Activated CD4-positive, alpha-beta T cell treated with anti-CD3 and anti-CD28 coated beads, Interleukin-2, amount 10 ng/mL, durations not matched to agents 7 days and 5 days (primary cell): ENCODE results near the gene PTGR3. TPM values are rescaled to one million over a fixed set of nuclear protein-coding genes. Genes with fewer than 3 reads are reported as not detected.

ENCODE experiments used
- CTCF ChIA-PET: fragments of 350-600 bp; sonication (Branson Sonifier 250); formaldehyde crosslinking; loops from one replicate; lab custom pipeline; 2021; ENCODE audit warnings: antibody characterized with exemption; lab: Charles Lee
- POLR2A ChIA-PET: fragments of 350-600 bp; sonication (Branson Sonifier 250); formaldehyde crosslinking; loops from one replicate; lab custom pipeline; 2021; ENCODE audit warnings: antibody characterized with exemption; lab: Charles Lee
- DNase-seq: peaks from one replicate; pipeline ENCODE4 v3.0.0-alpha.2; 2020
- H3K27ac Mint-ChIP-seq: one replicate; pipeline ENCODE4 v1.8.0; 2021; ENCODE audit warnings: mild to moderate bottlenecking, moderate library complexity, mixed read lengths
- H3K27me3 Mint-ChIP-seq: one replicate; pipeline ENCODE4 v1.8.0; 2021; ENCODE audit warnings: mixed read lengths
- H3K36me3 Mint-ChIP-seq: one replicate; pipeline ENCODE4 v1.8.0; 2021; ENCODE audit warnings: low read depth, mixed read lengths
- H3K4me1 Mint-ChIP-seq: one replicate; pipeline ENCODE4 v1.8.0; 2021; ENCODE audit warnings: mixed read lengths
- H3K4me3 Mint-ChIP-seq: one replicate; pipeline ENCODE4 v1.8.0; 2021; ENCODE audit warnings: mild to moderate bottlenecking, moderate library complexity, mixed read lengths
- H3K9me3 Mint-ChIP-seq: one replicate; pipeline ENCODE4 v1.8.0; 2021; ENCODE audit warnings: mixed read lengths
- total RNA-seq, 2 experiments: library from RNA; stranded (reverse); gene quantifications; one replicate each; pipeline ENCODE4 v1.2.3, GENCODE V29; 2021

The PTGR3 gene
- total RNA-seq, 2 experiments from 2014 or later, result 35.8 to 38.6 TPM

GRCh38 chr18:75247611-75248421 is 38.9 kb upstream of the PTGR3 start:
- peak; percentile 45 for DNase-seq
- Mint-ChIP-seq H3K4me3 (peak overlapping the region; percentile 82), H3K9me3 (no peaks in the 10 kb centered on the region), H3K36me3 (peaks cover 4% of the 10 kb centered on the region), H3K27ac (peak overlapping the region; percentile 95), H3K27me3 (no peaks in the 10 kb centered on the region), H3K4me1 (peaks cover 54% of the 10 kb centered on the region)
- POLR2A ChIA-PET, result no interaction called here
- CTCF ChIA-PET, result interaction anchor here (0.7 kb wide), 1 partner anchor 12 kb away, joined by 3 read pairs; no protein-coding TSS in a partner anchor

- peak; percentile 17 for DNase-seq
- Mint-ChIP-seq H3K4me3 (peak overlapping the region; percentile 82), H3K27me3 (no peaks in the 10 kb centered on the region), H3K4me1 (peaks cover 52% of the 10 kb centered on the region), H3K36me3 (peaks cover 4% of the 10 kb centered on the region), H3K9me3 (no peaks in the 10 kb centered on the region), H3K27ac (peak overlapping the region; percentile 95)
- ChIA-PET CTCF (interaction anchor here (0.7 to 0.9 kb wide), 2 partner anchors 588 to 754 kb away, joined by 3 read pairs; no protein-coding TSS in a partner anchor), POLR2A (interaction anchor here (1.0 kb wide), 1 partner anchor 11 kb away, joined by 3 read pairs; no protein-coding TSS in a partner anchor)
Observed at GRCh38 chr18:75246721-75247610, 38.0 kb upstream of the PTGR3 start.

GRCh38 chr18:75244351-75245313 is 35.7 kb upstream of the PTGR3 start:
- ChIA-PET CTCF (interaction anchor here (0.9 kb wide), 1 partner anchor 10 kb away, joined by 3 read pairs; no protein-coding TSS in a partner anchor), POLR2A (no interaction called here)
- H3K4me1 Mint-ChIP-seq, result peaks cover 46% of the 10 kb centered on the region
- peaks cover 3% of the 10 kb centered on the region for H3K36me3 Mint-ChIP-seq
- no peak overlapping the region for H3K4me3 Mint-ChIP-seq
- DNase-seq, result peak; percentile 31
- H3K27ac Mint-ChIP-seq, result peak overlapping the region; percentile 51
- no peaks in the 10 kb centered on the region for H3K9me3 Mint-ChIP-seq
- H3K27me3 Mint-ChIP-seq, result no peaks in the 10 kb centered on the region

GRCh38 chr18:75241705-75242104 is 32.8 kb upstream of the PTGR3 start:
- Mint-ChIP-seq H3K36me3 (peaks cover 9% of the 10 kb centered on the region), H3K4me3 (no peak overlapping the region), H3K27me3 (no peaks in the 10 kb centered on the region), H3K4me1 (peaks cover 21% of the 10 kb centered on the region), H3K9me3 (no peaks in the 10 kb centered on the region), H3K27ac (no peak overlapping the region)
- no peak for DNase-seq
- ChIA-PET CTCF (no interaction called here), POLR2A (no interaction called here)

- no peak overlapping the region for H3K4me3 Mint-ChIP-seq
- peaks cover 15% of the 10 kb centered on the region for H3K4me1 Mint-ChIP-seq
- no peak overlapping the region for H3K27ac Mint-ChIP-seq
- DNase-seq, result no peak
- POLR2A ChIA-PET, result no interaction called here
- H3K36me3 Mint-ChIP-seq, result peaks cover 9% of the 10 kb centered on the region
- no peaks in the 10 kb centered on the region for H3K9me3 Mint-ChIP-seq
- CTCF ChIA-PET, result no interaction called here
- no peaks in the 10 kb centered on the region for H3K27me3 Mint-ChIP-seq
Observed at GRCh38 chr18:75240433-75240832, 31.5 kb upstream of the PTGR3 start.

GRCh38 chr18:75238786-75239185 is 29.8 kb upstream of the PTGR3 start:
- POLR2A ChIA-PET, result no interaction called here
- H3K4me3 Mint-ChIP-seq, result no peak overlapping the region
- peaks cover 9% of the 10 kb centered on the region for H3K36me3 Mint-ChIP-seq
- no peak overlapping the region for H3K27ac Mint-ChIP-seq
- DNase-seq, result no peak
- CTCF ChIA-PET, result no interaction called here
- H3K4me1 Mint-ChIP-seq, result peaks cover 9% of the 10 kb centered on the region
- no peaks in the 10 kb centered on the region for H3K27me3 Mint-ChIP-seq
- no peaks in the 10 kb centered on the region for H3K9me3 Mint-ChIP-seq

GRCh38 chr18:75238100-75238499 is 29.2 kb upstream of the PTGR3 start:
- H3K4me1 Mint-ChIP-seq, result peaks cover 9% of the 10 kb centered on the region
- H3K9me3 Mint-ChIP-seq, result no peaks in the 10 kb centered on the region
- H3K27ac Mint-ChIP-seq, result no peak overlapping the region
- ChIA-PET POLR2A (no interaction called here), CTCF (no interaction called here)
- H3K4me3 Mint-ChIP-seq, result no peak overlapping the region
- peaks cover 9% of the 10 kb centered on the region for H3K36me3 Mint-ChIP-seq
- no peak for DNase-seq
- H3K27me3 Mint-ChIP-seq, result no peaks in the 10 kb centered on the region

GRCh38 chr18:75235896-75236295 is 27.0 kb upstream of the PTGR3 start:
- Mint-ChIP-seq H3K27ac (no peak overlapping the region), H3K36me3 (peaks cover 9% of the 10 kb centered on the region), H3K4me3 (no peak overlapping the region), H3K9me3 (no peaks in the 10 kb centered on the region), H3K27me3 (no peaks in the 10 kb centered on the region), H3K4me1 (peaks cover 9% of the 10 kb centered on the region)
- ChIA-PET POLR2A (no interaction called here), CTCF (interaction anchor here (0.9 to 1.2 kb wide), 3 partner anchors 10 to 28 kb away, joined by 3 to 6 read pairs (median 3); no protein-coding TSS in a partner anchor)
- no peak for DNase-seq

GRCh38 chr18:75234901-75235300 is 26.0 kb upstream of the PTGR3 start:
- ChIA-PET CTCF (interaction anchor here (1.2 kb wide), 1 partner anchor 9 kb away, joined by 6 read pairs; no protein-coding TSS in a partner anchor), POLR2A (no interaction called here)
- DNase-seq, result no peak
- Mint-ChIP-seq H3K4me3 (no peak overlapping the region), H3K27me3 (no peaks in the 10 kb centered on the region), H3K4me1 (peaks cover 14% of the 10 kb centered on the region), H3K27ac (no peak overlapping the region), H3K9me3 (no peaks in the 10 kb centered on the region), H3K36me3 (peaks cover 15% of the 10 kb centered on the region)

- Mint-ChIP-seq H3K9me3 (no peaks in the 10 kb centered on the region), H3K4me3 (no peak overlapping the region), H3K36me3 (peaks cover 23% of the 10 kb centered on the region), H3K27ac (no peak overlapping the region), H3K4me1 (peaks cover 40% of the 10 kb centered on the region), H3K27me3 (no peaks in the 10 kb centered on the region)
- CTCF ChIA-PET, result no interaction called here
- no peak for DNase-seq
- POLR2A ChIA-PET, result no interaction called here
Observed at GRCh38 chr18:75231053-75231406, 22.1 kb upstream of the PTGR3 start.

GRCh38 chr18:75230163-75231052 is 21.5 kb upstream of the PTGR3 start:
- POLR2A ChIA-PET, result no interaction called here
- Mint-ChIP-seq H3K27ac (no peak overlapping the region), H3K36me3 (peaks cover 23% of the 10 kb centered on the region), H3K9me3 (no peaks in the 10 kb centered on the region), H3K4me1 (peaks cover 36% of the 10 kb centered on the region), H3K27me3 (no peaks in the 10 kb centered on the region), H3K4me3 (no peak overlapping the region)
- DNase-seq, result no peak
- CTCF ChIA-PET, result no interaction called here
